T-helper 2 cell treated with Interferon-gamma antibody and Interleukin-4, amounts not matched to agents 100 ng/mL and 5 ng/mL, for 36 hours (primary cell): ENCODE measurements around the gene TNFAIP2. TPM values are rescaled to one million over a fixed set of nuclear protein-coding genes. Genes with fewer than 3 reads are reported as not detected.

Experiments used
- intact Hi-C: fragments of 100-400 bp; cut with micrococcal nuclease; formaldehyde crosslinking; loops from one replicate; pipeline ENCODE4 v1.15.1; 2023
- total RNA-seq: library from RNA; stranded (reverse); gene quantifications from 2 replicates; pipeline ENCODE4 v1.2.3, GENCODE V29; 2022

TNFAIP2 gene
- total RNA-seq, 1 donor from 2014 or later: 0.14 TPM

DNA sequence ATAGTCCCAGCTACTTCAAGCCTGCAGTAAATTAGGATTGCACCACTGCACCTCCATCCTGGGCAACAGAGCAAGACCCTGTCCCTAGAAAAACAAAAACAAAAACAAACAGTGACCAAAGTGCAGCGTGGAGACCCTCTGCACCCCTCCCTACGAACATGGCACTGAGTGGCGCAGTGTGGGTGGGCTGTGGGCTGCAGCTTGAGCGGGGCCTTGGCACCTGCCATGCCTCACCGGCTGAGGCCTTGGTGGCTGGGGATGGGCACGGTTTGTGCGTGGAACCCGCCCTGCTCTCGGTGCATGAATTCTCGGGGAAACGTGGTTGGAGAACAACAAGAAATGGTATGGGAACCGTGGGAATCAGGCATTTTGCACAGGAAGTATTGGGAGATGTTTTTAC is 60.8 kb downstream of the TNFAIP2 start:
- intact Hi-C loops: loop anchor here (10.0 kb wide), 1 partner anchor 79 kb away; no protein-coding TSS in a partner anchor

- intact Hi-C loops: loop anchor here (10.0 kb wide), 1 partner anchor 81 kb away; no protein-coding TSS in a partner anchor
Observed at GRCh38 chr14:103185051-103186029, 62.1 kb downstream of the TNFAIP2 start.

DNA sequence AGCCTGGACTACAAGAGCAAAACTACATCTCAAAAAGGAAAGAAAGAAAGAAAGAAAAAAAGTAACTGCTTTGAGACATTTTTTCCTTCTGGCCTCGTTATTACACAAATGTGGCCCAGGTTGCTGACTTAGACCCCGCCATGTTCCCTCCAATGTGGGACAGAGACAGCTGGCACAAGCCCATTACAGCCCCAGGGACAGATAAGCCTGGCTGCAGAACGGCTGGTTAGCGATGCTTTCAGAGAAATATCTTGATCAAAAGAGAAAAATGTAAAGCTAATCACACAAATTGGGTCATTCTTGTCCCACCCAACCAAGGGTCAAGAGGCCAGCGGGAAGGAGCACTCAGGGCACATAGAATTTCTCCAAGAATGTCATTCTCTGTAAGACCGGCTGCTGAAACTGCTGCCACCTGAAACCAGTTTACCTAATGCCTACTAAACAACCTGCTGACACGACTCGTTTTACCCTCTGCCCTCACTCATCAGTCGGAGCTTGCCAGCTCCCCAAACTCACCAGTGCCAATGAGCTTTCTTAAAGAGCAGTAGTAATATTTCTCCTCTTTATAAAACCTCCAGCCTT is 63.1 kb downstream of the TNFAIP2 start:
- intact Hi-C loops: loop anchor here (10.0 kb wide), 1 partner anchor 82 kb away; no protein-coding TSS in a partner anchor

Other genes starting within 250 kb of the TNFAIP2 start
- 0.14 and 0.32 TPM in 2 replicates for gene AMN, start 200.8 kb upstream of the TNFAIP2 start, total RNA-seq
- gene CDC42BPB, start 65.9 kb upstream of the TNFAIP2 start, total RNA-seq: 0.82 and 1.0 TPM in 2 replicates
- not detected in 2 replicates for gene LBHD2, start 39.3 kb upstream of the TNFAIP2 start, total RNA-seq
- gene EXOC3L4, start 28.7 kb upstream of the TNFAIP2 start, total RNA-seq: not detected in 2 replicates
- gene EIF5, start 210.8 kb downstream of the TNFAIP2 start, total RNA-seq: 206 and 210 TPM in 2 replicates